ENCODE data around the gene CFAP141.

GRCh38 chr1:154207262-154207661 is 1.1 kb upstream of the CFAP141 start:
- TF ChIP-seq CTCF (IDR thresholded peaks at IDR 0.05) (no peak), POLR2A (IDR thresholded peaks at IDR 0.05) (no peak)
